Activated CD8-positive, alpha-beta memory T cell treated with anti-CD3 and anti-CD28 coated beads for 36 hours (primary cell): ENCODE measurements around the gene KLHDC10. TPM values are rescaled to one million over a fixed set of nuclear protein-coding genes. Genes with fewer than 3 reads are reported as not detected.
"Not testable (repeated sequence)": the region's sequence is repeated elsewhere in the genome, so short reads cannot be mapped to it uniquely, and the experiment has no call there.

ENCODE experiments used
- CTCF ChIA-PET: fragments of 350-600 bp; sonication (Branson Sonifier 250); formaldehyde crosslinking; loops from one replicate; lab custom pipeline; 2021; ENCODE audit warnings: antibody characterized with exemption; lab: Charles Lee
- POLR2A ChIA-PET: fragments of 350-600 bp; sonication (Branson Sonifier 250); formaldehyde crosslinking; loops from one replicate; lab custom pipeline; 2021; ENCODE audit warnings: antibody characterized with exemption; lab: Charles Lee
- total RNA-seq, 2 experiments: library from RNA; stranded (reverse); gene quantifications; one replicate each; pipeline ENCODE4 v1.2.3, GENCODE V29; 2021

Gene KLHDC10
- total RNA-seq, 2 experiments from 2014 or later = 17.9 TPM

- POLR2A ChIA-PET = no interaction called here
- CTCF ChIA-PET = no interaction called here
Observed at GRCh38 chr7:130134106-130134636, 63.8 kb downstream of the KLHDC10 start.

- CTCF ChIA-PET = no interaction called here
- POLR2A ChIA-PET = no interaction called here
Observed at GRCh38 chr7:130134726-130135125, 64.4 kb downstream of the KLHDC10 start.

DNA sequence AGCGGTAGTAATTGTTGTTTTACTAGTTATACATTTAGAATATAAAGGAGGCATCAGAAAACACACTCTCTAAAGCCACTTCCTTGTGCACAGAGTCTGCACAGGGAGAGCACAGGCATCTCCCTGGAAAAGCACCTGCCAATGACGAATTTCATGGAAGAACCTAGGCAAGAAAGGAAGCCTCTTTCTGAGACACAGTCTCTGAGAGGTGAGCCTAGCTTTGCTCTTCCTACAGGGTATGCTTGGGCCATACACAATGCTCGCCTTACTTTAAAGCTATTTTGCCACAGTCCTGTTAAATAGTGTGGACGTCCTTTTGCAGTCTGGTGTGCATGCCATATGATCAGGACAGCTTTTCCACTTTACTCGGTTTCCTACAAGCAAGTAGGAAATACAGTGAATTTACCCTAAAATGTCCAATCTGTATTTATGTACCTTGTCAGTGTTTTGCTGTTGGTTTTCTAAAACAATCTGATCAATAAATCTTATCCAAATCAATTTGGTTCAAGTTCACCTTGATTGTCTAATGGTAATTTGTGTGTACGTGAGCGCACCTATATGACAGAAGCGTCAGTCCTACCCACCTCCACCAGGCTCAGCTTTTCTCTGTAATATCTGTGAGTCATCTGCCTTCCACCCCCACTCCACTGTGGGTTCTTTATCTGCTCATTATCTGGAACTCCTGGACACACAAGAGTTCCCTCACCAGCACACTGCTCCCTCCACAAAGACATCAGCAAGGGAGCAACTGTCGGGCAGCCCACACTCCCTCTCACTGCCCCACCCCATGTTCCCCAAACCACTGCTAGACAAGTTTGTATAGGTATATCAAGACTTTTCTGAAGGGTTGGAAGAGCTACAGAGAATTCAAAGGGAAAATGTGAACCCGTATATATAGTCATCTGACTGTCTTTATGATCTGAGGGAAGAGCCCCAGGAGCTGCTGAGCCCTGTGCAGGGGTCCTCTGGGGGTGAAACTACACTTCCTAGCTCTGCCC lies 65.2 kb downstream of the KLHDC10 start:
- ChIA-PET CTCF (interaction anchor here (1.3 kb wide), 1 partner anchor 13 kb away, joined by 3 read pairs; no protein-coding TSS in a partner anchor), POLR2A (no interaction called here)

DNA sequence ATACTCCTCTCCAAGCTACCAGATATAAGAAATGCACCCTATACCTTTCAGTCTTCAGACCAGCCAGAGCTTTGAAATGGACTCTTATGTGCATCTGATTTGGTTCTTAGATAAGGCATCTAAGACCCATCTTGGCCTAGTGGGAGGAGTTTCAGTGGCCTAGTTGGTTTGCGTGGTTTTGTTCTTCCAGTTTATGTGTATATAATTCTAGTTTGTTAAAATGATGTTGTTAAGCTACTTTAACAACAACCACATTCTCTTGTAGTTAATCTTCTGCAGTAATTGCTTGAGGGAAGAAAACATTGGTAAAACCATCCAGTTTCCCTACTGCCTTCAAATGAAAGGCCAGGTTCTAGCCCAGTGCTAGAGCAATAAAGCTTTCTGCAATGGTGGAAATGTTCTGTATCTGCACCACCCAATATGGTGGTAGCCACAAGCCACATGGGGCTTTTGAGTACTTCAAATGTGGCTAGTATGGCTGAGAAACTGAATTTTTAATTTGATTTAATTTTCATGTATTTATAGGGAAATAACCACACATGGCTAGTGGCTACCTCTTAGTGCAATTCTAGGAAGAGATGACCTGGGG lies 66.3 kb downstream of the KLHDC10 start:
- ChIA-PET CTCF (interaction anchor here (1.3 kb wide), 1 partner anchor 14 kb away, joined by 3 read pairs; no protein-coding TSS in a partner anchor), POLR2A (no interaction called here)

DNA sequence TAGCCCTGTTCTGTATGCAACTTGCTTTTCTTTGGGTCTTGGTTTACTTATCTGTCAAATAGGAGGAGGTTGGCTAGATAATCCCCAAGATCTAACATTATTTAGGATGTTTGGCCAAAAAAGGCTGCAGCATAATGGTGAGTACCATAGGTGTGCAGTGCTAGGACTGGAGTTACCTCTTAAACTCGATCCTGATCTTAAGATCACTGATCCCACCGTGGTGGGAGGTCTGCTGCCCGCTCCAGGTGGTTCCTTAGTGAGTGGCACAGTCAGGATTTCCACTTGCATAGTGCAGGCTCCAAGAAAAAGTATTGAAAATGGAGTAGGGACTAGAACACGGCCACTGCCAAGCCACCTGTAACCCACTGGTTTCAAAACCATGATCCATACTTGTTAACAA lies 66.9 kb downstream of the KLHDC10 start:
- ChIA-PET POLR2A (no interaction called here), CTCF (no interaction called here)

- ChIA-PET POLR2A (no interaction called here), CTCF (no interaction called here)
Observed at GRCh38 chr7:130139193-130139960, 69.0 kb downstream of the KLHDC10 start.

- POLR2A ChIA-PET = no interaction called here
- CTCF ChIA-PET = no interaction called here
Observed at GRCh38 chr7:130140551-130141160, 70.3 kb downstream of the KLHDC10 start.

DNA sequence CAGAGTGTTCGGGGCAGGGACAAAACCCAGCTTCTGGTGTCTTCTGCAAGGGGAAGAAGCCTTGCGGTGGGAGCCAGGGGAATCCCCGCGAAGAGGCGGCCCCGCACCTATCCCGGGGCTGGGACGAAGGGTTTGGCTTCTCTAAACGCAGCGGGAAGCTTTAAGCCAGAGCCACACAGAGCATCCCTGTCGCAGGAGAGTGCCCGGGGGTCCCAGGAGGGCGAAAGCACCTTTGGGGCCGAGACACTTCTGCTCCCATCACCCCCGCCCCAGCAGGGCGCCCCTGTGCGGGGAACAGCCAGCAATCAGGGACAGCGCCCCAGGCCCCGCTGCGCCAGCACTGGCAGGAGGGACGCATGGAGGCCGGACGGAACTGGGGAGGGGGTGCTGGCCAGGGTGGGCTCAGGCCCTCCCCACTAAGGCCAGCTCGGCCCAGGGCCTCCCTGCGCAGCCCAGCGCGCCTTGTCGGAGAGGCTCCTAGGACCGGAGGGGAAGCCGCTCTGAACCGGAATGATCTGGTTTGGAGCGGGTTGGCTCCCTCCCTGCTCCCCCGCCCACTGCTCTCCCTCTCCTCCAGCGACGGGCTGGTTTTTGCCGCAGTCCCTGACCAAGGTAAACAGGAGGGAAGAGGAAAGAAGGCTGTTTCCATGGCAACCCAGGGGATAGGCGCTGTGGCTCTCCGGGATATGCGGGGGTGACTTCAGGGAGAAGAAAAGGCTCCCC lies 71.0 kb downstream of the KLHDC10 start:
- ChIA-PET POLR2A (no interaction called here), CTCF (interaction anchor here (0.5 kb wide), 1 partner anchor 53 kb away, joined by 3 read pairs; no protein-coding TSS in a partner anchor)

- POLR2A ChIA-PET = interaction anchor here (0.6 kb wide), 1 partner anchor 271 kb away, joined by 5 read pairs; no protein-coding TSS in a partner anchor
- CTCF ChIA-PET = no interaction called here
Observed at GRCh38 chr7:130141884-130142653, 71.7 kb downstream of the KLHDC10 start.

DNA sequence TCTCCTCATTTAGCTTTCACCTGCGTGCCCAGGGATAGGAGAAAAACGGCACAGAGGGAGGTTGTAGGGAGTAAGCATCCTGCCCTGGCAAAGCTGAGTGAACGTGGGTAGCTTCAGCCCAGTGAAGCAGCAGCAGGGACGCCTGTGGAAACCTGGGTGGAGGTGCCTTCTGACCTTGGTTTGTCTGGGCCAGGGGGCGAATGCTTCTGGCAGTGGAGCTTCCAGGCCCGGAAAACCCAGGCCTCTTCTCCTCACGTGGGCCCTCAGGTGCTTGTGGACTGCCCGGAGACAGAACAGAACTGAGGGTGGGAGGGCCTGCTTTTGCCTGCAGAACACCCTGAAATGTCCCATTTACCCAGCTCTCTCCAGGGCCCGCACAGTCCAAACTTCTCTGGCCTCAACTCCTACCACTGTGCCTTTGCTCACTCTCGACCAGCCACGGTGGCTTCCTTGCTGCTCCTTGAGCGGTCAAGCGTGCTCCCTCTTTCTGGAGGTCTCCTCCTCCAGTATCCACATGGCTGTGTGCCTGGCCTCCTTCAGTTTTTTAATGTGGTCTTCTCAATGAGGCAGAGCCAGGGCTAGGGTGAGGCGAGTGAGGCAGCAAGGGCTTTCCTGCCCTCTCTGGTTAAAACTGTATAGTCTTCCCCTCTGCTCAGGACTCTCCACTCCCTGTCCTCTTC lies 72.5 kb downstream of the KLHDC10 start:
- POLR2A ChIA-PET = no interaction called here
- CTCF ChIA-PET = no interaction called here

GRCh38 chr7:130143334-130143732 lies 73.0 kb downstream of the KLHDC10 start:
- CTCF ChIA-PET = interaction anchor here (0.7 kb wide), 1 partner anchor 27 kb away, joined by 3 read pairs; no protein-coding TSS in a partner anchor
- POLR2A ChIA-PET = no interaction called here

DNA sequence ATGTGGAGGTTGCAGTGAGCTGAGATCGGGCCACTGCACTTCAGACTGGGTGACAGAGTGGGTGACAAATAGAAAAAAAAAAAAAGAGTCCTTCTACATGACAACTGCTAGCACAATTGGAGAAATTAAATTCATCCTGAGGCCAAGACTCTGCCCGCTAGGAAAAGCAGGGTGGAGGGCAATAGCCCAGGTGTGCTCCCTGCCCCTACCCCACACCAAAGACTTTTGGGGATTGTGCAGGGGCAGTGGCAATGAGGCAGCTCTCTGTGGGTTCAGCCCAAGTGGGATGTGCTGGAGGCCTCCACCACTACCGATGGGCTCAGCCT lies 73.6 kb downstream of the KLHDC10 start:
- POLR2A ChIA-PET = no interaction called here

DNA sequence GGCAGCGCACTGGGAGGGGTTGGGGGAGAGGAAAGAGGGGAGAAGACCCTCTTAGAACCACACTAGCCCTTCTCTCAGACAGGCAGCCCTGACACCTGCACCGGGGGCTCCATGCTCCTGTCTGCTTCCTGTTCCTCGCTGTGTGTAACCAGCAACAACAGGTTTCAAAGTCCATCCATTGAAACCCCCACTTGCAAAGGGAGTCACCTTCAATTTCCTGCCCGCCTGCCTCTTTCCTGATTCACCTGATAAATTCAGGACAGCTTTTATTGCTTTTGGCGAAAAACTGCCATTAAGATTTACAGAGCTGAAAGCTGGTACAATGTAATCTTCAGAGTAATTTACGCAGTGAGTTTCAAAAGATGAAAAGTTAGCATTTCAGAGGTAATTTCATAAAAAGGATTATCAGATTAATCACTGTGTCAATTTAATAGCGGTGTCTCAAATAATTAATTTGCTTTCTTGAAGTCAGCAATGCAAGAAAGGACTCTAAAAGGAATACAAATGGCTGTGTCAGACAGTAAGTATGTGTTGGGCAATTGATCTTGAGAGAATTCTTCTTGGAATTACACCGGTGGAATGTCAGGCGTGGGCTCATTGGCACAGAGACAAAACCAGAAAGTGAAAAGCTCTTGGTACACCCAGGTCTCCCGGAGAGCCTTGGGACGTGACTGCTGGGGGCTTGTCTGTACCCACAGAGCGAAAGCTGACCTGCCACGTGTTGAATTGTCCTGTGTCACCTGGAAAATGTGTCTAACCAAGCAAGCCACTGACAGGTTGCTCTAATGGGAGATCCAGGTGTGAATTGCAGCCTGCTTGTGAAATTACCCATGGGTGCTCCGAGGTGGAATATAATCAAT lies 74.2 kb downstream of the KLHDC10 start:
- POLR2A ChIA-PET = interaction anchor here (0.7 kb wide), 1 partner anchor 613 kb away, joined by 6 read pairs; no protein-coding TSS in a partner anchor
- CTCF ChIA-PET = no interaction called here

More for the DNA sequence above, 73.6 kb downstream of the KLHDC10 start:
- CTCF ChIA-PET = interaction anchor here (0.7 kb wide), 1 partner anchor 28 kb away, joined by 3 read pairs; no protein-coding TSS in a partner anchor

DNA sequence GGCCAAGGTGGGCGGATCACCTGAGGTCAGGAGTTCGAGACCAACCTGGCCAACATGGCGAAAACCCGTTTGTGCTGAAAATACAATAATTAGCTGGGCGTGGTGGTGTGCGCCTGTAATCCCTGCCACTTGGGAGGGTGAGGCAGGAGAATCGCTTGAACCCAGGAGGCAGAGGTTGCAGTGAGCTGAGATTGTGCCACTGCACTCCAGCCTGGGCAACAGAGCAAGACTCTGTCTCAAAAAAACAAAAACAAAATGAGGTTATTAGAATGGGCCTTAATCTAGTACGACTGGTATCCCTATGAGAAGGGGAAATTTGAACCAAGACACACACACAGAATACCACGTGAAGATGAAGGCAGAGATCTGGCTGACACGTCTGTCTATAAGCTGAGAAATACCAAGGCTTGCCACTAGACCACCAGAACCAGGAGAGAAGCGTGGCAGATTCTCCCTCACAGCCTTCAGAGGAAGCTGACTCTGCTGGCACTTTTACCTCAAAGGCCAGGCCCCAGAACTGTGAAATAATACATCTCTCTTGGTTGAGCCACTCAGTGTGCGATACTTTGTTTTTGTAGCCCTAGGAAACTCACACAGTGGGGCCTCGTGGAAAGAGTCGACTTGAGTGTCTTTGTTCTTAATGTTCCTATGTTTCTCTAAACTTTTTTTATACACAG lies 75.2 kb downstream of the KLHDC10 start:
- ChIA-PET POLR2A (no interaction called here), CTCF (interaction anchor here (0.7 kb wide), 1 partner anchor 302 kb away, joined by 3 read pairs; no protein-coding TSS in a partner anchor)

GRCh38 chr7:130146142-130146541 lies 75.8 kb downstream of the KLHDC10 start:
- POLR2A ChIA-PET = not testable (repeated sequence)
- CTCF ChIA-PET = interaction anchor here (0.7 kb wide), 1 partner anchor 303 kb away, joined by 3 read pairs; no protein-coding TSS in a partner anchor
